HepG2 (cell line): Measurements from ENCODE around the gene STEAP1B. TPM values are rescaled to one million over a fixed set of nuclear protein-coding genes. Genes with fewer than 3 reads are reported as not detected.

Experiments used
- ATAC-seq: fragments of 200-7000 bp; cut with Tn5 transposase; 3 replicates; pipeline ENCODE4 v1.9.1; 2020; ENCODE audit warnings: mild to moderate bottlenecking, moderate library complexity
- BruUV-seq: library from RNA; stranded (reverse); fragments of 400-500 nt; replicated peaks from 2 replicates; lab custom pipeline; 2021; lab: Mats Ljungman, UMichigan
- CTCF ChIA-PET: fragments of 300-600 bp; formaldehyde crosslinking; extraction: SDS; loops from one replicate; lab custom pipeline; 2021; ENCODE audit warnings: low total read pairs, inconsistent platforms, low intra/inter-chr PET ratio; lab: Yijun Ruan, JAX
- POLR2A ChIA-PET: fragments of 350-600 bp; sonication (Branson Sonifier 250); formaldehyde crosslinking; loops from one replicate; lab custom pipeline; 2020; ENCODE audit warnings: antibody characterized with exemption, inconsistent platforms; lab: Yijun Ruan, JAX
- DNase-seq: peaks from one replicate; pipeline ENCODE4 v3.0.0-alpha.2; 2015; ENCODE audit warnings: low spot score
- FAIRE-seq: peaks from 3 replicates; lab custom pipeline; 2011; peaks lifted over from hg19 to GRCh38; lab: Jason Lieb, UNC
- H2AFZ ChIP-seq: one replicate; pipeline ENCODE4 v1.6.1; 2011; ENCODE audit warnings: low read length, inconsistent platforms
- H3K27ac ChIP-seq: fragments of 300-600 bp; 3 replicates; pipeline ENCODE4 v1.8.0; 2011; ENCODE audit warnings: mixed run types, mild to moderate bottlenecking, mixed read lengths, low read length, inconsistent platforms; ENCODE audit not compliant: insufficient read depth; ENCODE audit errors: extremely low read length
- H3K27me3 ChIP-seq, 2 experiments: fragments of 200-600 bp in 1 of 2; 2 replicates in 1 of 2; 3 replicates in 1 of 2; pipeline versions ENCODE4 v1.6.0 to v1.8.0; 2011; ENCODE audit warnings: low read length in 2 of 2, mild to moderate bottlenecking in 2 of 2, moderate library complexity in 2 of 2, inconsistent platforms in 1 of 2; ENCODE audit not compliant: insufficient read depth in 2 of 2, control insufficient read depth in 1 of 2
- H3K36me3 ChIP-seq, 2 experiments: fragments of 200-600 bp in 1 of 2; replicated peaks in 1 of 2; 2 replicates in 1 of 2; 3 replicates in 1 of 2; pipeline versions ENCODE4 v1.5.1 to v1.8.0; 2011; ENCODE audit warnings: low read length in 2 of 2, inconsistent platforms in 1 of 2; ENCODE audit not compliant: insufficient read depth in 2 of 2, control insufficient read depth in 1 of 2
- H3K4me1 ChIP-seq: 2 replicates; pipeline ENCODE4 v1.5.1; 2012; ENCODE audit warnings: low read length, inconsistent platforms; ENCODE audit not compliant: insufficient read depth
- H3K4me2 ChIP-seq: 2 replicates; pipeline ENCODE4 v1.6.0; 2011; ENCODE audit warnings: low read depth, low read length, inconsistent platforms
- H3K4me3 ChIP-seq, 3 experiments: fragments of 200-600 bp in 1 of 3; sonication (generic), shearing (Covaris generic) in 1 of 3; replicated peaks in 1 of 3; 2 replicates each; pipeline ENCODE4 v1.5.1; 2011 to 2016; ENCODE audit warnings: low read length in 3 of 3, inconsistent platforms in 2 of 3, low read depth in 2 of 3, mild to moderate bottlenecking in 2 of 3, control low read depth in 1 of 3, mixed read lengths in 1 of 3; ENCODE audit not compliant: insufficient read depth in 1 of 3
- H3K79me2 ChIP-seq: one replicate; pipeline ENCODE4 v1.6.1; 2011; ENCODE audit warnings: low read length, inconsistent platforms; ENCODE audit not compliant: insufficient read depth
- H3K9ac ChIP-seq: 2 replicates; pipeline ENCODE4 v1.6.0; 2011; ENCODE audit warnings: mild to moderate bottlenecking, low read depth, low read length, inconsistent platforms; ENCODE audit not compliant: insufficient read depth
- H3K9me3 ChIP-seq: 2 replicates; pipeline ENCODE4 v1.5.1; 2012; ENCODE audit warnings: mild to moderate bottlenecking, low read length
- H4K20me1 ChIP-seq: 2 replicates; pipeline ENCODE4 v1.6.0; 2011; ENCODE audit warnings: inconsistent platforms, mild to moderate bottlenecking, low read length, moderate library complexity; ENCODE audit not compliant: insufficient read depth
- ATF1 ChIP-seq: IDR thresholded peaks from 2 replicates; pipeline ENCODE4 v1.6.1; 2016; ENCODE audit warnings: mild to moderate bottlenecking, control low read depth
- CBX1 ChIP-seq: IDR thresholded peaks from one replicate; pipeline ENCODE4 v1.6.1; 2016; ENCODE audit warnings: antibody characterized with exemption, low read depth
- CREM ChIP-seq, 2 experiments: sonication (generic) in 1 of 2; formaldehyde crosslinking in 1 of 2; IDR thresholded peaks; 2 replicates each; pipeline versions ENCODE4 v1.4.0 to v1.6.1; 2016 to 2020; ENCODE audit warnings: antibody characterized with exemption in 1 of 2, mild to moderate bottlenecking in 1 of 2, missing genetic modification reagents in 1 of 2
- MED13 ChIP-seq: sonication (generic); formaldehyde crosslinking; IDR thresholded peaks from 2 replicates; pipeline ENCODE4 v1.5.0; 2020; ENCODE audit warnings: missing genetic modification reagents
- RBM22 ChIP-seq: fragments of 200-400 bp; formaldehyde crosslinking; optimal IDR thresholded peaks from 2 replicates; pipeline ENCODE3; 2017; ENCODE audit warnings: mild to moderate bottlenecking, low read length, moderate library complexity
- RBM39 ChIP-seq: fragments of 200-400 bp; formaldehyde crosslinking; IDR thresholded peaks from one replicate; pipeline ENCODE4 v1.6.1; 2018; ENCODE audit warnings: antibody characterized with exemption, mild to moderate bottlenecking, low read depth, low read length; ENCODE audit not compliant: poor library complexity, severe bottlenecking
- SALL1 ChIP-seq: sonication (generic); formaldehyde crosslinking; IDR thresholded peaks from 2 replicates; pipeline ENCODE4 v1.8.0; 2022; ENCODE audit warnings: mild to moderate bottlenecking, missing genetic modification reagents
- ZNF331 ChIP-seq: sonication (generic); formaldehyde crosslinking; IDR thresholded peaks from 2 replicates; pipeline ENCODE4 v1.4.0; 2020; ENCODE audit warnings: missing genetic modification reagents
- ZNF441 ChIP-seq: sonication (generic); formaldehyde crosslinking; IDR thresholded peaks from 2 replicates; pipeline ENCODE4 v1.7.0; 2021; ENCODE audit warnings: missing genetic modification reagents, borderline replicate concordance
- ZNF562 ChIP-seq: sonication (generic); formaldehyde crosslinking; IDR thresholded peaks from 2 replicates; pipeline ENCODE4 v1.8.0; 2022; ENCODE audit warnings: missing genetic modification reagents, borderline replicate concordance
- WGBS: methylation state at CpG from one replicate; pipeline ENCODE4 v1.1.6; 2017; ENCODE audit warnings: low lambda C conversion rate; 5-methylcytosine and 5-hydroxymethylcytosine counted together
- in situ Hi-C: cut with HindIII; loops from 2 replicates; pipeline ENCODE4 v1.10.0; 2017; ENCODE audit warnings: low pct_unique_long_range_greater_than_20kb; ENCODE audit not compliant: extremely low pct_ligation_motif_present
- intact Hi-C: fragments of 100-400 bp; cut with micrococcal nuclease; formaldehyde crosslinking; loops from one replicate; pipeline ENCODE4 v1.10.0; 2022; ENCODE audit not compliant: unreplicated experiment
- polyA plus RNA-seq, 8 experiments: library from polyadenylated mRNA; depleted of rRNA in 3 of 8; stranded (reverse) in 7 of 8; unstranded in 1 of 8; fragments of >200 nt; fragmentation: Illumina TruSeq in 4 of 8; extraction: Trizol in 4 of 8; gene quantifications; 2 replicates each; pipeline versions ENCODE4 v1.2.1 to v1.2.3, GENCODE V29; 2011 to 2016; ENCODE audit warnings: low read depth in 4 of 8, missing spikeins in 1 of 8, mixed read lengths in 1 of 8; ENCODE audit not compliant: insufficient read depth in 1 of 8
- total RNA-seq, 5 experiments: library from RNA; depleted of rRNA; stranded (reverse); fragments of >200 nt; fragmentation: Illumina TruSeq; extraction: Trizol; gene quantifications; 2 replicates each; pipeline ENCODE4 v1.2.3, GENCODE V29; 2016; ENCODE audit warnings: low read depth in 1 of 5
- TF ChIP-seq, protein P1 (sequence below): sonication (generic); formaldehyde crosslinking; IDR thresholded peaks from 2 replicates; pipeline ENCODE4 v1.4.0; 2020; ENCODE audit warnings: missing genetic modification reagents
- TF ChIP-seq, protein P2 (sequence below): IDR thresholded peaks from 2 replicates; pipeline ENCODE4 v1.6.1; 2016; ENCODE audit warnings: mild to moderate bottlenecking, missing biosample characterization, missing genetic modification reagents

The STEAP1B gene
- total and polyA plus RNA-seq, 2 of the 13 experiments (the other 11 are each of a cell fraction or from before 2014, with no cell fraction given) = not detected

- ATAC-seq = no peak
- no TSS peak for BruUV-seq
- H3K27me3 ChIP-seq = no peaks in the 10 kb centered on the region
- ChIA-PET POLR2A (interaction anchor here (4.5 kb wide), 1 partner anchor 18 kb away, joined by 26 read pairs; the partner anchor contains the start of gene RAPGEF5), CTCF (no interaction called here)
- no peak overlapping the region for H3K9ac ChIP-seq
- H3K9me3 ChIP-seq = no peaks in the 10 kb centered on the region
- WGBS = 86% methylated on average over 2 of the region's 2 CpGs
- H3K4me2 ChIP-seq = no peak overlapping the region
- intact Hi-C loops (no loop called here), in situ Hi-C loops (no loop called here)
- H3K79me2 ChIP-seq = no peaks in the 10 kb centered on the region
- FAIRE-seq = no peak
- no peak overlapping the region for H3K4me3 ChIP-seq
- DNase-seq = no peak
- no peaks in the 10 kb centered on the region for H4K20me1 ChIP-seq
- H3K4me1 ChIP-seq = peaks cover 69% of the 10 kb centered on the region
- no peak overlapping the region for H3K27ac ChIP-seq
- H3K36me3 ChIP-seq = no peaks in the 10 kb centered on the region
- TF ChIP-seq, protein P1, sequence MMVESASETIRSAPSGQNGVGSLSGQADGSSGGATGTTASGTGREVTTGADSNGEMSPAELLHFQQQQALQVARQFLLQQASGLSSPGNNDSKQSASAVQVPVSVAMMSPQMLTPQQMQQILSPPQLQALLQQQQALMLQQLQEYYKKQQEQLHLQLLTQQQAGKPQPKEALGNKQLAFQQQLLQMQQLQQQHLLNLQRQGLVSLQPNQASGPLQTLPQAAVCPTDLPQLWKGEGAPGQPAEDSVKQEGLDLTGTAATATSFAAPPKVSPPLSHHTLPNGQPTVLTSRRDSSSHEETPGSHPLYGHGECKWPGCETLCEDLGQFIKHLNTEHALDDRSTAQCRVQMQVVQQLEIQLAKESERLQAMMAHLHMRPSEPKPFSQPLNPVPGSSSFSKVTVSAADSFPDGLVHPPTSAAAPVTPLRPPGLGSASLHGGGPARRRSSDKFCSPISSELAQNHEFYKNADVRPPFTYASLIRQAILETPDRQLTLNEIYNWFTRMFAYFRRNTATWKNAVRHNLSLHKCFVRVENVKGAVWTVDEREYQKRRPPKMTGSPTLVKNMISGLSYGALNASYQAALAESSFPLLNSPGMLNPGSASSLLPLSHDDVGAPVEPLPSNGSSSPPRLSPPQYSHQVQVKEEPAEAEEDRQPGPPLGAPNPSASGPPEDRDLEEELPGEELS (CRISPR knock-in tag) = no peak
- no peak overlapping the region for H2AFZ ChIP-seq
Measured at GRCh38 chr7:22375359-22376048, 124.5 kb downstream of the STEAP1B start.

DNA sequence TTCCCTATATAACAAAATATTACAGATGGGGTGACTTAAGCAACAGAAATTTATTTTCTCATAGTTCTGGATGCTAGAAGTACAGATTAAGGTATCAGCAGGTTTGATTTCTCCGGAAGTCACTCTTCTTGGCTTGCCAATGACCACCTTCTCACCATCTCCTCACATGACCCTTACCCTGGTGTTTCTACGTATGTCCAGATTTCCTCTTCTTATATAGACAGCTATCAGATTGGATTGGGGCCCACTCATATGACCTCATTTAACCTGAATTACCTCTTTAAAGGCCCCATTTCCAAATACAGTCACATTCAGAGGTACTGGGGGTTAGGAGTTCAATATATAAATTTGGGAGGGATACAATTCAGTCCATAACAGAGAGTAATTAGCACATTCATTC, 126.1 kb downstream of the STEAP1B start:
- POLR2A ChIA-PET = interaction anchor here (1.6 kb wide), 1 partner anchor 15 kb away, joined by 5 read pairs; no protein-coding TSS in a partner anchor
- no TSS peak for BruUV-seq
- H3K27ac ChIP-seq = no peak overlapping the region
- no peaks in the 10 kb centered on the region for H3K27me3 ChIP-seq
- no peak for DNase-seq
- H3K36me3 ChIP-seq = no peaks in the 10 kb centered on the region
- no peak for ATAC-seq
- H3K4me3 ChIP-seq = no peak overlapping the region
- H3K9ac ChIP-seq = no peak overlapping the region
- peaks cover 61% of the 10 kb centered on the region for H3K4me1 ChIP-seq
- H3K9me3 ChIP-seq = no peaks in the 10 kb centered on the region
- in situ Hi-C loops = no loop called here
- TF ChIP-seq RBM39 (no peak), CREM (IDR thresholded peaks at IDR 0.05) (no peak), CREM (CRISPR knock-in tag; IDR thresholded peaks at IDR 0.05) (no peak), ZNF441 (CRISPR knock-in tag) (no peak), MED13 (CRISPR knock-in tag) (no peak), RBM22 (no peak), ATF1 (CRISPR knock-in tag) (no peak), ZNF331 (CRISPR knock-in tag) (no peak), CBX1 (no peak), ZNF562 (no peak), SALL1 (no peak)
- TF ChIP-seq, protein P2, sequence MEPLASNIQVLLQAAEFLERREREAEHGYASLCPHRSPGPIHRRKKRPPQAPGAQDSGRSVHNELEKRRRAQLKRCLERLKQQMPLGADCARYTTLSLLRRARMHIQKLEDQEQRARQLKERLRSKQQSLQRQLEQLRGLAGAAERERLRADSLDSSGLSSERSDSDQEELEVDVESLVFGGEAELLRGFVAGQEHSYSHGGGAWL (CRISPR knock-in tag) = no peak
- no peaks in the 10 kb centered on the region for H4K20me1 ChIP-seq
- no peaks in the 10 kb centered on the region for H3K79me2 ChIP-seq
- CTCF ChIA-PET = no interaction called here
- intact Hi-C loops = no loop called here
- no peak overlapping the region for H2AFZ ChIP-seq
- FAIRE-seq = no peak
- 88% methylated on average over 2 of the region's 2 CpGs for WGBS
- H3K4me2 ChIP-seq = no peak overlapping the region
